Activated naive CD4-positive, alpha-beta T cell treated with anti-CD3 and anti-CD28 coated beads, Interleukin-2, amount 10 ng/mL, durations not matched to agents 7 days and 5 days (primary cell): ENCODE measurements around the gene TMEM41B.
"Not testable (repeated sequence)": the region's sequence is repeated elsewhere in the genome, so short reads cannot be mapped to it uniquely, and the experiment has no call there.

ENCODE experiments used
- CTCF ChIA-PET: fragments of 350-600 bp; sonication (Branson Sonifier 250); formaldehyde crosslinking; loops from one replicate; lab custom pipeline; 2021; ENCODE audit warnings: antibody characterized with exemption; lab: Charles Lee
- DNase-seq: peaks from one replicate; pipeline ENCODE4 v3.0.0-alpha.2; 2020
- H3K27ac Mint-ChIP-seq: one replicate; pipeline ENCODE4 v1.8.0; 2021; ENCODE audit warnings: mild to moderate bottlenecking, moderate library complexity, mixed read lengths
- H3K27me3 Mint-ChIP-seq: one replicate; pipeline ENCODE4 v1.8.0; 2021; ENCODE audit warnings: mild to moderate bottlenecking, mixed read lengths
- H3K36me3 Mint-ChIP-seq: one replicate; pipeline ENCODE4 v1.8.0; 2021; ENCODE audit warnings: mixed read lengths
- H3K4me1 Mint-ChIP-seq: one replicate; pipeline ENCODE4 v1.8.0; 2021; ENCODE audit warnings: mixed read lengths
- H3K4me3 Mint-ChIP-seq: one replicate; pipeline ENCODE4 v1.8.0; 2021; ENCODE audit warnings: mild to moderate bottlenecking, moderate library complexity, mixed read lengths
- H3K9me3 Mint-ChIP-seq: one replicate; pipeline ENCODE4 v1.8.0; 2021; ENCODE audit warnings: mixed read lengths

TMEM41B gene

GRCh38 chr11:9260838-9261146, 53.6 kb downstream of the TMEM41B start:
- not testable (repeated sequence) for H3K9me3 Mint-ChIP-seq, H3K27me3 Mint-ChIP-seq
- peak; percentile 53 for DNase-seq
- Mint-ChIP-seq H3K27ac (peak overlapping the region; percentile 68), H3K4me1 (peaks cover 54% of the 10 kb centered on the region), H3K4me3 (peak overlapping the region; percentile 52), H3K36me3 (peaks cover 29% of the 10 kb centered on the region)
- CTCF ChIA-PET = interaction anchor here (0.5 to 3.1 kb wide), 3 partner anchors 10 to 95 kb away, joined by 4 to 10 read pairs (median 6); no protein-coding TSS in a partner anchor

- no peak for DNase-seq
- CTCF ChIA-PET = interaction anchor here (1.7 to 3.1 kb wide), 2 partner anchors 10 to 94 kb away, joined by 6 to 10 read pairs; no protein-coding TSS in a partner anchor
- H3K36me3 Mint-ChIP-seq = peaks cover 30% of the 10 kb centered on the region
- no peak overlapping the region for H3K4me3 Mint-ChIP-seq
- H3K27me3 Mint-ChIP-seq = peaks cover under 1% of the 10 kb centered on the region
- H3K9me3 Mint-ChIP-seq = no peaks in the 10 kb centered on the region
- H3K27ac Mint-ChIP-seq = no peak overlapping the region
- peaks cover 52% of the 10 kb centered on the region for H3K4me1 Mint-ChIP-seq
Observed at GRCh38 chr11:9259981-9260837, 54.2 kb downstream of the TMEM41B start.

- Mint-ChIP-seq H3K36me3 (peaks cover 32% of the 10 kb centered on the region), H3K4me1 (peaks cover 56% of the 10 kb centered on the region)
- not testable (repeated sequence) for H3K27me3 Mint-ChIP-seq, H3K9me3 Mint-ChIP-seq, DNase-seq, H3K27ac Mint-ChIP-seq, H3K4me3 Mint-ChIP-seq
- CTCF ChIA-PET = interaction anchor here (3.1 kb wide), 1 partner anchor 92 kb away, joined by 10 read pairs; no protein-coding TSS in a partner anchor
Observed at GRCh38 chr11:9258279-9258678, 56.1 kb downstream of the TMEM41B start.

GRCh38 chr11:9254416-9254815, 60.0 kb downstream of the TMEM41B start:
- DNase-seq = no peak
- H3K27me3 Mint-ChIP-seq = no peaks in the 10 kb centered on the region
- CTCF ChIA-PET = no interaction called here
- no peak overlapping the region for H3K27ac Mint-ChIP-seq
- peaks cover 30% of the 10 kb centered on the region for H3K36me3 Mint-ChIP-seq
- H3K4me1 Mint-ChIP-seq = peaks cover 60% of the 10 kb centered on the region
- H3K9me3 Mint-ChIP-seq = no peaks in the 10 kb centered on the region
- no peak overlapping the region for H3K4me3 Mint-ChIP-seq

- Mint-ChIP-seq H3K36me3 (peaks cover 27% of the 10 kb centered on the region), H3K27me3 (no peaks in the 10 kb centered on the region), H3K4me3 (no peak overlapping the region), H3K4me1 (peaks cover 65% of the 10 kb centered on the region), H3K9me3 (no peaks in the 10 kb centered on the region), H3K27ac (peak overlapping the region; percentile 15)
- DNase-seq = no peak
- CTCF ChIA-PET = interaction anchor here (1.0 kb wide), 1 partner anchor 44 kb away, joined by 3 read pairs; no protein-coding TSS in a partner anchor
Observed at GRCh38 chr11:9253086-9253485, 61.3 kb downstream of the TMEM41B start.

GRCh38 chr11:9251311-9251710, 63.1 kb downstream of the TMEM41B start:
- peaks cover 78% of the 10 kb centered on the region for H3K4me1 Mint-ChIP-seq
- peak overlapping the region; percentile 4 for H3K4me3 Mint-ChIP-seq
- H3K9me3 Mint-ChIP-seq = no peaks in the 10 kb centered on the region
- H3K36me3 Mint-ChIP-seq = peaks cover 29% of the 10 kb centered on the region
- no peaks in the 10 kb centered on the region for H3K27me3 Mint-ChIP-seq
- CTCF ChIA-PET = interaction anchor here (2.8 kb wide), 1 partner anchor 10 kb away, joined by 6 read pairs; no protein-coding TSS in a partner anchor
- no peak for DNase-seq
- peak overlapping the region; percentile 86 for H3K27ac Mint-ChIP-seq

DNA sequence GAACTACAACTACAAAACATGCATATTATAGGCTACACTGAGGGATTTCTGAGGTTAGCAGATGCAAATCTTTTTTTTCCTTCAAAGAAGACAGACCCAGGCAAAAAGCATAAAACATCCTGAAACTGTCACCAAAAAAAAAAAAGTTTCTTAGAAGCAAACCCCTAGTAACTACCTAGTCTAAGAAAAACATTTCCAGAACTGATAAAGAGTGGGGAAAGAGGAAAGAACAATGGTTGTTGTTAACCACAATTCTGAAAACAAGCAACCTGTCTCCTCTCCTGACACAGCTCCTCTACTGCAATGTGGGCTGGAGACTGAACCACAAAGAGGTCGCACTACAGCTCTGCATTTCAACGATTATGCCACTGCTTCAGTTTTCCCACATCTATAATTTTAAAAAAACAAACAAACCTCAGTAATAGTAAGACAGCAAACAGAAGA, 64.2 kb downstream of the TMEM41B start:
- H3K36me3 Mint-ChIP-seq = peaks cover 25% of the 10 kb centered on the region
- peak overlapping the region; percentile 86 for H3K27ac Mint-ChIP-seq
- H3K9me3 Mint-ChIP-seq = no peaks in the 10 kb centered on the region
- H3K4me1 Mint-ChIP-seq = peaks cover 83% of the 10 kb centered on the region
- H3K4me3 Mint-ChIP-seq = peak overlapping the region; percentile 45
- no peaks in the 10 kb centered on the region for H3K27me3 Mint-ChIP-seq
- peak; percentile 65 for DNase-seq
- CTCF ChIA-PET = interaction anchor here (0.7 to 2.8 kb wide), 2 partner anchors 11 to 266 kb away, joined by 4 to 6 read pairs; no protein-coding TSS in a partner anchor

- H3K36me3 Mint-ChIP-seq = peaks cover 18% of the 10 kb centered on the region
- CTCF ChIA-PET = interaction anchor here (2.8 kb wide), 1 partner anchor 12 kb away, joined by 6 read pairs; no protein-coding TSS in a partner anchor
- no peak overlapping the region for H3K4me3 Mint-ChIP-seq
- peaks cover 78% of the 10 kb centered on the region for H3K4me1 Mint-ChIP-seq
- no peaks in the 10 kb centered on the region for H3K27me3 Mint-ChIP-seq
- DNase-seq = no peak
- H3K27ac Mint-ChIP-seq = no peak overlapping the region
- no peaks in the 10 kb centered on the region for H3K9me3 Mint-ChIP-seq
Observed at GRCh38 chr11:9249252-9249651, 65.1 kb downstream of the TMEM41B start.

DNA sequence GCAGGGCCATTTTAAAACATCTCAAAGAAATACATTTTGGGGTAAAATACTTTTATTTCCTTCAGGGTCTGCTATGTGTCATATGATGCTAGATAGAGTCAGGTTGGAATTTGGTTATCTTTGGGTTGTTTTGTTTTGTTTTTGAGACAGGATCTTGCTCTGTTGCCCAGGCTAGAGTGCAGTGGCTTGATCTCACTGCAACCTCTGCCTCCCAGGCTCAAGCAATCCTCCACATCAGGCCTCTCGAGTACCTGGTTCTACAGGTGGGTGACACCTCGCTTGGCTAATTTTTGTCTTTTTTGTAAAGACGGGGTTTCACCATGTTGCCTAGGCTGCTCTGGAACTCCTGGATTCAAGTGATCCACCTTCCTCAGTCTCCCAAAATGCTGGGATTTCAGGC, 66.5 kb downstream of the TMEM41B start:
- H3K27ac Mint-ChIP-seq = no peak overlapping the region
- peaks cover 16% of the 10 kb centered on the region for H3K36me3 Mint-ChIP-seq
- no peak overlapping the region for H3K4me3 Mint-ChIP-seq
- CTCF ChIA-PET = interaction anchor here (0.6 to 1.2 kb wide), 2 partner anchors 33 to 110 kb away, joined by 3 read pairs; no protein-coding TSS in a partner anchor
- DNase-seq = no peak
- peaks cover 73% of the 10 kb centered on the region for H3K4me1 Mint-ChIP-seq
- H3K27me3 Mint-ChIP-seq = no peaks in the 10 kb centered on the region
- H3K9me3 Mint-ChIP-seq = no peaks in the 10 kb centered on the region

DNA sequence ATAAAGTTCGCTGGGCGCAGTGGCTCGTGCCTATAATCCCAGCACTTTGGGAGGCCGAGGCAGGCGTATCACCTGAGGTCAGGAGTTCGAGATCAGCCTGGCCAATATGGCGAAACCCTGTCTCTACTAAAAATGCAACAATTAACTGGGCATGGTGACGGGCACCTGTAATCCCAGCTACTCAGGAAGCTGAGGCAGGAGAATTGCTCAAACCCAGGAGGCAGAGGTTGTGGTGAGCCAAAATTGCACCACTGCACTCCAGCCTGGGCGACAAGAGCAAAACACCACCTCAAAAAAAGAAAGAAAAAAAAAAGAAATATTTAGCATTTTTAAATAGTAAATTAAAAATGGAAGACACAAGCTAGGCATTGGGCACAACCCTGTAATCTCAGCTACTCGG, 78.2 kb downstream of the TMEM41B start:
- H3K27me3 Mint-ChIP-seq, DNase-seq, H3K9me3 Mint-ChIP-seq, H3K4me3 Mint-ChIP-seq, H3K27ac Mint-ChIP-seq, CTCF ChIA-PET: not testable (repeated sequence)
- H3K4me1 Mint-ChIP-seq = peaks cover 47% of the 10 kb centered on the region
- peaks cover 14% of the 10 kb centered on the region for H3K36me3 Mint-ChIP-seq

- H3K4me3 Mint-ChIP-seq = no peak overlapping the region
- H3K4me1 Mint-ChIP-seq = peaks cover 55% of the 10 kb centered on the region
- no peak for DNase-seq
- peaks cover 16% of the 10 kb centered on the region for H3K36me3 Mint-ChIP-seq
- peaks cover 8% of the 10 kb centered on the region for H3K9me3 Mint-ChIP-seq
- CTCF ChIA-PET = no interaction called here
- H3K27ac Mint-ChIP-seq = peak overlapping the region; percentile 38
- H3K27me3 Mint-ChIP-seq = no peaks in the 10 kb centered on the region
Observed at GRCh38 chr11:9232482-9232881, 81.9 kb downstream of the TMEM41B start.

- peaks cover 55% of the 10 kb centered on the region for H3K4me1 Mint-ChIP-seq
- peaks cover 8% of the 10 kb centered on the region for H3K9me3 Mint-ChIP-seq
- CTCF ChIA-PET = interaction anchor here (0.6 to 0.8 kb wide), 2 partner anchors 21 to 27 kb away, joined by 3 to 4 read pairs; no protein-coding TSS in a partner anchor
- H3K36me3 Mint-ChIP-seq = peaks cover 16% of the 10 kb centered on the region
- H3K27ac Mint-ChIP-seq = peak overlapping the region; percentile 79
- H3K27me3 Mint-ChIP-seq = no peaks in the 10 kb centered on the region
- DNase-seq = peak; percentile 31
- peak overlapping the region; percentile 67 for H3K4me3 Mint-ChIP-seq
Observed at GRCh38 chr11:9231848-9232177, 82.6 kb downstream of the TMEM41B start.
